NT2/D1 (cell line): ENCODE results near the gene GLTPD2.

Experiments
- YY1 ChIP-seq: IDR thresholded peaks from 2 replicates; pipeline ENCODE4 v1.6.1; 2011; ENCODE audit not compliant: insufficient read length, insufficient read depth
- ZNF274 ChIP-seq: IDR thresholded peaks from 2 replicates; pipeline ENCODE4 v1.6.1; 2011; ENCODE audit warnings: mild to moderate bottlenecking, low read depth, low read length

DNA sequence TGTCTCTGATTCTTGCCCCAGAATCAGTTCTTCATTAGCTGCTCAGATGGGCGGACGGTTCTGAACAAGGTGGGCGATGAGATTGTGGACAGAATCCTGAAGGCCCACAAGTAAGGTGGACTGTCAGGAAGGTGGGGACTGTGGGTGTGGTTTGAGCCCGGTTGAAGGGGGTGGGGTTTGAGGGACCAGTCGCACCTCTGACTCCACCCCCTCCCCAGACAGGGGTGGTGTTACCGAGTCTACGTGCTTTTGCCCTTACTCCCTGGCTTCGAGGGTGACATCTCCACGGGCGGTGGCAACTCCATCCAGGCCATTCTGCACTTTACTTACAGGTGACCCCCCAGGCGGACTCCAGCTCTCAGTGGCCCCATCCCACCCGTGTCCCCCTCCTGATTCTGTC lies 29.5 kb downstream of the GLTPD2 start:
- no peak for TF ChIP-seq YY1
- no peak for TF ChIP-seq ZNF274
